Activated naive CD8-positive, alpha-beta T cell treated with anti-CD3 and anti-CD28 coated beads, Interleukin-2, amount 10 ng/mL, durations not matched to agents 7 days and 5 days (primary cell): ENCODE measurements around the gene KCND2. TPM values are rescaled to one million over a fixed set of nuclear protein-coding genes. Genes with fewer than 3 reads are reported as not detected.

Source experiments
- ATAC-seq: fragments of 150-1000 bp; cut with Tn5 transposase; one replicate; pipeline ENCODE4 v1.10.0; 2021; ENCODE audit warnings: low read depth, moderate library complexity
- POLR2A ChIA-PET: fragments of 350-600 bp; sonication (Branson Sonifier 250); formaldehyde crosslinking; loops from one replicate; lab custom pipeline; 2021; ENCODE audit warnings: antibody characterized with exemption; lab: Charles Lee
- DNase-seq: peaks from one replicate; pipeline ENCODE4 v3.0.0; 2021
- H3K27ac Mint-ChIP-seq: one replicate; pipeline ENCODE4 v1.8.0; 2022; ENCODE audit warnings: mild to moderate bottlenecking, mixed read lengths
- H3K27me3 Mint-ChIP-seq: one replicate; pipeline ENCODE4 v1.8.0; 2022; ENCODE audit warnings: mild to moderate bottlenecking, moderate library complexity, mixed read lengths
- H3K36me3 Mint-ChIP-seq: one replicate; pipeline ENCODE4 v1.8.0; 2021; ENCODE audit warnings: mild to moderate bottlenecking, mixed read lengths
- H3K4me1 Mint-ChIP-seq: one replicate; pipeline ENCODE4 v1.8.0; 2021; ENCODE audit warnings: mixed read lengths
- H3K4me3 Mint-ChIP-seq: one replicate; pipeline ENCODE4 v1.8.0; 2022; ENCODE audit warnings: mild to moderate bottlenecking, moderate library complexity, mixed read lengths
- H3K9me3 Mint-ChIP-seq: one replicate; pipeline ENCODE4 v1.8.0; 2021; ENCODE audit warnings: mixed read lengths
- total RNA-seq, 2 experiments: library from RNA; stranded (reverse); gene quantifications; one replicate each; pipeline ENCODE4 v1.2.3, GENCODE V29; 2021

The KCND2 gene
- total RNA-seq, 2 experiments from 2014 or later, result not detected

DNA sequence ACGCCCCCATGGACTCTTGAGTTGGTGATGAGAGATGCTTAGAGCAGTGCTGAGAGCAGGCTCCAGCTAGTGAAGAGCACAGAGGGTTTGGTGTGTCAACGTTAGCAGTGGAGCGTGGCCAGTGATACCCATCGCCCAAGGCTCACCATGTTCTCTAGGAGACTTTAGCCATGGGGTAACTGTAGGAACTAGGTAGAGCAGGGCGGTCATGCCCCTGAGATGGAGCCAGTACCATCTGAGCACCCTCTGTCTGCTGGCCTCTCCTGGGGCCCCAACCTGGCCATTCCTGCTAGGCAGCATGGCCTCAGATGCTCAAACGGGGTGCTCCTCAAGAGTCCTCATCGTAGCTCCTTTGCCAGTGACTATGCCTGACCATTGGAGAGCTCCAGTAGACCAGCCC, 179.7 kb downstream of the KCND2 start:
- Mint-ChIP-seq H3K36me3 (no peaks in the 10 kb centered on the region), H3K27me3 (no peaks in the 10 kb centered on the region), H3K4me3 (no peak overlapping the region), H3K4me1 (no peaks in the 10 kb centered on the region), H3K9me3 (peaks cover 13% of the 10 kb centered on the region), H3K27ac (no peak overlapping the region)
- DNase-seq (no peak), ATAC-seq (no peak)
- POLR2A ChIA-PET, result no interaction called here

DNA sequence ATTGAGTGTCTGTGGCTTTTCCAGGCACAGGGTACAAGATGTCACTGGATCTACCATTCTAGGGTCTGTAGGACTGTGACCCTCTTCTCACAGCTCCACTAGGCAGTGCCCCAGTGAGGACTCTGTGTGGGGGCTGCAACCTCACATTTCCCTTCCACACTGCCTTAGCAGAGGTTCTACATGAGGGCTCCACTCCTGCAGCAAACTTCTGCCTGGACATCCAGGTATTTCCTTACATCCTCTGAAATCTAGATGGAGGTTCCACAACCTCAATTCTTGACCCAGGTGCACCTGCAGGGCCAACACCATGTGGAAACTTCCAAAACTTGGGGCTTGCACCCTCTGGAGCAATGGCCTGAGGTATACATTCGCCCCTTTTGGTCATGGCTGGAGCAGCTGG, 183.7 kb downstream of the KCND2 start:
- peaks cover 11% of the 10 kb centered on the region for H3K9me3 Mint-ChIP-seq
- no peaks in the 10 kb centered on the region for H3K4me1 Mint-ChIP-seq
- no peak overlapping the region for H3K4me3 Mint-ChIP-seq
- POLR2A ChIA-PET, result no interaction called here
- no peaks in the 10 kb centered on the region for H3K27me3 Mint-ChIP-seq
- H3K36me3 Mint-ChIP-seq, result no peaks in the 10 kb centered on the region
- no peak for ATAC-seq
- no peak for DNase-seq
- H3K27ac Mint-ChIP-seq, result no peak overlapping the region

DNA sequence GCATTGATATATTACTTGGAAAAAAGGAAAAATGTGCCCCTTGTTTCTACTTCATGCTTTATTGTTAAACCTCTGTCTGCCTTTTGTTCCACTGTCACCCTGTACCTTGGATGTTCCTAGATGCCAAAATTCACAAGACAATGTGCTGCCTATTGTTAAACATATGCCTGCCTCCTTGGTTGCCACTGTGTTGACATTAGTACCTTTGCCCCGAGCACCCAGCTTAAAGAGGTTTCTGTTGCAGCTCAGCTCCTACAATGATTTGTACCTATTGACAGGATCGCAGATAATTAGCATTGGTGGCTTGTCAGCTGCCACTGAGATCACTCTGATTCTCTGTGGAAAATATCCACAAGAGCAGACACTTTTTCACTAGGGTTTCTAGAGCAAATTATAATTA, 188.0 kb downstream of the KCND2 start:
- no peak for ATAC-seq
- POLR2A ChIA-PET, result no interaction called here
- Mint-ChIP-seq H3K9me3 (peaks cover 3% of the 10 kb centered on the region), H3K27me3 (no peaks in the 10 kb centered on the region), H3K27ac (no peak overlapping the region), H3K36me3 (no peaks in the 10 kb centered on the region), H3K4me1 (no peaks in the 10 kb centered on the region), H3K4me3 (no peak overlapping the region)
- DNase-seq, result no peak

DNA sequence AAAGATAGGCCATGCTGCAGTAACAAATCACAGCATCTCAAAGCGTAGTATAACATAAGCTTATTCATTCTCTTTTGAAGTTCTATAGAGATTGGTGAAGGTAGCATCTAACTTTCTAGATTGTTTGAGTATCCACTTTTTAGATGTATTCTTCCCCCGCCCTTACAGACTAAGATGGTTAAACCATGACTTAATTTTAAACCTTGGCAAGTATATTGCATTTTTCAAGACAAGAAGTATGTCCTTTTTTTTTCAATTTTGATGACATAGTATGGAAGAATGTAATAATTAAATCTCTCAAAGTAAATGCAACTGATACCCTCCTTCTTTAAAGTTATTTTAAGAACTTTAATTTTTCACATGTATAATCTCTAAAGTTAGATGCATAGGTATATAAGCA, 190.0 kb downstream of the KCND2 start:
- H3K9me3 Mint-ChIP-seq, result no peaks in the 10 kb centered on the region
- DNase-seq (no peak), ATAC-seq (no peak)
- no peaks in the 10 kb centered on the region for H3K4me1 Mint-ChIP-seq
- H3K36me3 Mint-ChIP-seq, result no peaks in the 10 kb centered on the region
- H3K27ac Mint-ChIP-seq, result no peak overlapping the region
- H3K4me3 Mint-ChIP-seq, result no peak overlapping the region
- no peaks in the 10 kb centered on the region for H3K27me3 Mint-ChIP-seq
- POLR2A ChIA-PET, result no interaction called here

DNA sequence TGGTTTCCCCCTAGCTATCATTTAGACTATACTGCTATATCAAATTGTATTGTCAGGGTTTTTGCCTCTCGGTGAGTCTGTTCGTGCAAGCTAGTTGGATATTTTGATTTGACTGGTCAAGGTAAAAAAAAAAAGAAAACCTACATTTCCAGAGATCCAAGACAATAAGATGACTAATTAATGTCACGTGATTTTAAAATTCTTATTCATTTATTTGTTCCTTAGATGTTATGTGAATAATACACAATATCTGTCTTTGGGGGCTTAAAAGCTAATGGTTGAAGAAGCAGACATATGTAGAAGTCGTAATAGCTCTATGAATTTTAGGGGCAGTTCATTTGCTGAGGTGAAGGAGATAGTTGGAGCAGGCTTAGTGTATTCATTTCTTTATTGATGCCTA, 191.1 kb downstream of the KCND2 start:
- ATAC-seq, result no peak
- Mint-ChIP-seq H3K36me3 (no peaks in the 10 kb centered on the region), H3K9me3 (no peaks in the 10 kb centered on the region), H3K27me3 (no peaks in the 10 kb centered on the region), H3K27ac (no peak overlapping the region), H3K4me3 (no peak overlapping the region), H3K4me1 (no peaks in the 10 kb centered on the region)
- POLR2A ChIA-PET, result no interaction called here
- DNase-seq, result no peak

DNA sequence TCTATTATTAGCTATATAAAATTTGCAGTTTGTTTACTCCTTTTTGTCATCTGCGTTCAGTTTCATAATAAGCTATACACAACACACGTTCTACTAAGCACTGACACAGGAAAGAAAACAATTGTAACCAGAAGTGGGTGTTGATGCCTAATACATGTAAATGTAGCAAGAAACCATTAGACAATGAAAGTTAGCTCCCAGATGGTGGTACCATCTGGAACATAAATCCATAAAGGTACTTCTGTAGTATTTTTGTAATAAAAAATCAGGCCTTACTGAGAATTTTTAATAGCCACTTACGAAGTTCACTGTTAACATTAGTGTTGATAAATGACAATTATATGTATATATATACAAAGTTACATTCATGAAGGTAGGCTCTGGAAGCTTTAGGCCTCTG, 194.7 kb downstream of the KCND2 start:
- no peaks in the 10 kb centered on the region for H3K36me3 Mint-ChIP-seq
- H3K4me1 Mint-ChIP-seq, result no peaks in the 10 kb centered on the region
- H3K4me3 Mint-ChIP-seq, result no peak overlapping the region
- H3K27me3 Mint-ChIP-seq, result no peaks in the 10 kb centered on the region
- DNase-seq, result no peak
- H3K9me3 Mint-ChIP-seq, result no peaks in the 10 kb centered on the region
- POLR2A ChIA-PET, result no interaction called here
- ATAC-seq, result no peak
- H3K27ac Mint-ChIP-seq, result no peak overlapping the region

DNA sequence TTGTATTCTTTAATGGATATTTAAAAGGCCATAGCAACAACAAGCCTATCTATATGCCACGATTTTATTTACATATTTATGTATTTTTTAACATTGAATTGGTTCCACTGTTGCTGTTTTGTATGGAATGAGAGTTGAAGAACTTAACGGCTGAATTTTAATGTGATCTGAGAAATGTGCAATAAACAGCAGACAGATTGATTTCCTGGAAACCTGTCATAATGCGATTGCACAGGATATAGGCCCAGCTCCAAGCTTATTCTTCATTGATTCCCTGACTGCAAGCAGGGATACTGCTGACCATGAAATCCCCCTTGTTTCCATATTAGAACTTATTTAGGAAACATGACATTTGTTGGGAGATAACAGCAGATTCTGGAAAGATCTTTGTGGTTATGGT, 195.6 kb downstream of the KCND2 start:
- POLR2A ChIA-PET, result no interaction called here
- Mint-ChIP-seq H3K4me1 (no peaks in the 10 kb centered on the region), H3K27ac (no peak overlapping the region), H3K36me3 (no peaks in the 10 kb centered on the region), H3K4me3 (no peak overlapping the region), H3K9me3 (no peaks in the 10 kb centered on the region), H3K27me3 (no peaks in the 10 kb centered on the region)
- DNase-seq (no peak), ATAC-seq (no peak)

DNA sequence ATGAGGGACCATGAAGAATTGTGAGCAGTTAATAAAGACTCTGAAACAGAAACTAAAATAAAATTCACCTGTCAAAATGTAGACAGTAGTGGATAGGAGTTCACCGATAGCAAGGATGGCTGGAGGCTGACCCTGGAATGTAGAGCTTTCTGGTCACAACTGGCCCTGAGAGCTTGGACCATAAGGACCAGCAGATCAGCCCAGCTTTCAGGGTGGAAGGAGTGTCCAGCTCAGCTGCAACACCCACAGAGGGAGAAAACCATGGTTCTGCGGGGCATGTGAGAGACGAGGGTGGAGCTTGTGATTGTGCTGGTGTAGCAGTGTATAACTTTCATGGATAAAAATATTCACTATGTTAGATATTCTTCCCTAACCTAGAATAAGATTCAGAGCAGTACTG, 199.9 kb downstream of the KCND2 start:
- Mint-ChIP-seq H3K27me3 (no peaks in the 10 kb centered on the region), H3K4me3 (no peak overlapping the region), H3K27ac (no peak overlapping the region), H3K9me3 (no peaks in the 10 kb centered on the region), H3K4me1 (no peaks in the 10 kb centered on the region), H3K36me3 (no peaks in the 10 kb centered on the region)
- DNase-seq (no peak), ATAC-seq (no peak)
- POLR2A ChIA-PET, result no interaction called here

DNA sequence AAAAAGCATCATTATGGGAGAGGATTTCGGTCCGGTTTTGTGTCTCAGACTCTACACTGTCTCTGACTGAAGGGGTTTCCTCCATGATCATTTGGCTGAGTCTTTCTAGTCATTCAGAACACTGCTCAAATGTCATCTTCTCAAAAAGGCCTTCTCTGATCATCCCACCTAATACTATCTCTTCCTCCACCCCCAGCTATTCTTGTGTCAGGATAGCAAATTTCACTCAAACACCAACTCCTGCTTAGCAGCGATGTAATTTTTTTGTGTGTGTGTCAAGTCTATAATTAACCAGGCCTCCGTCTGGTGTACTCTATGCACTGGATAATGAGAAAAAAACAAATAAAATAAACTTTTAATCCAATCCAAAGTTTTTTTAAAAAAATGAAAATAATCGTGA, 200.4 kb downstream of the KCND2 start:
- no peak for ATAC-seq
- H3K27ac Mint-ChIP-seq, result no peak overlapping the region
- DNase-seq, result no peak
- POLR2A ChIA-PET, result no interaction called here
- H3K27me3 Mint-ChIP-seq, result no peaks in the 10 kb centered on the region
- H3K36me3 Mint-ChIP-seq, result no peaks in the 10 kb centered on the region
- no peak overlapping the region for H3K4me3 Mint-ChIP-seq
- H3K4me1 Mint-ChIP-seq, result no peaks in the 10 kb centered on the region
- no peaks in the 10 kb centered on the region for H3K9me3 Mint-ChIP-seq

DNA sequence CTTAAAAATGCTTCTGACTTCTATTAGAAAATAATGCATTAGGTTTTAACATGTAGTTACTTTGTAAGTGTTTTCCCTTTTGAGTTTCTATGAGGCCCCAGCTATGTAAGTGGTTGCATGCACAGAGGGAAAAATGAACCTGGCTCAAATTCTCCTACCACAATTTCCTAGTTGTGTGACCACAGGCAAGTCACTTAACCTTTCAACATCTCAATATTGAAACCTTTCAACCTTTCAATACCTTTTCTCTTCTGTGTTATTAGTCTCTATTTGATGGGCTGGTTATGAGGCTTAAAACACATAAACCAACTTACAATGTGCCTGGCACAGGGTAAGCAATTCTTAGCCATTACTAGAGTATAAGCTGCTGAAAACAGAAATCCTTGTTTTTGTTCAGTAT, 203.0 kb downstream of the KCND2 start:
- H3K27ac Mint-ChIP-seq, result no peak overlapping the region
- DNase-seq (no peak), ATAC-seq (no peak)
- no peak overlapping the region for H3K4me3 Mint-ChIP-seq
- POLR2A ChIA-PET, result no interaction called here
- H3K36me3 Mint-ChIP-seq, result no peaks in the 10 kb centered on the region
- no peaks in the 10 kb centered on the region for H3K4me1 Mint-ChIP-seq
- no peaks in the 10 kb centered on the region for H3K27me3 Mint-ChIP-seq
- no peaks in the 10 kb centered on the region for H3K9me3 Mint-ChIP-seq

DNA sequence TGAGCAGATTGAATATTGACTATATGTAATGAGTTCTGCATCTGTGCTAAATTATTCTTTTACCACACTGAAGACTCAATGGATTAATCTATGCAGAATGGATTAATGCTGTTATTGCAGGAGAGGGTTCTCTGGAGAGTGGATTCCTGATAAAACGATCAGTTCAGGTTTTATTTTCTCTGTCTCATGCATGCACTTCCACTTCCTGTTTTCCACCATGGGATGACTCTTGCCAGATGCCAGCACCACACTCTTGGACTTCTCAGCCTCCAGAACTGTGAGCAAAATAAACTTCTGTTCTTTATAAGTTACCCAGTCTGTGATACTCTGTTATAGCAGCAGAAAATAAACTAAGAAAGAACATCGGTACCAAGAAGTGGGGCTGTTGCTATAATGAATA, 207.5 kb downstream of the KCND2 start:
- Mint-ChIP-seq H3K4me3 (no peak overlapping the region), H3K4me1 (no peaks in the 10 kb centered on the region), H3K36me3 (no peaks in the 10 kb centered on the region), H3K27me3 (no peaks in the 10 kb centered on the region), H3K9me3 (no peaks in the 10 kb centered on the region), H3K27ac (no peak overlapping the region)
- no peak for DNase-seq
- no peak for ATAC-seq
- POLR2A ChIA-PET, result no interaction called here

DNA sequence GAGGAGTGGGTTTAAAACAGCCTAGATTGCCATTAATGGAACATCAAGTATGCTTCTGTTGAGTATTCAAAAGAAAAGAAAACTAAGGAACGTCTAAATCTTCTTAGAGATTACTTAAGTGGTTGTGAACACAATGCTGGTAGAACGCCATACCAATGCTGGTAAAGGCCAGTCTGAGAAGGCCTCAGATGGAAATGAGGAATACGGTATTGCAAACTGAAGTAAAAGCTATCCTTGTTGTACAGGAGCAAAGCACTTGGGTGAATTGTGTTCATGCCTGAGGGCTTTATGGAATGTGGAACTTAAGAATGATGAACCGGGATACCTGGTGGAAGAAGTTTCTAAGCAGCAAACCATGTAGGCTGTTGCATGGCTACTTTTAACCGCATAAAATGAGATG, 208.0 kb downstream of the KCND2 start:
- ATAC-seq, result no peak
- Mint-ChIP-seq H3K4me3 (no peak overlapping the region), H3K27me3 (no peaks in the 10 kb centered on the region), H3K36me3 (no peaks in the 10 kb centered on the region), H3K27ac (no peak overlapping the region), H3K4me1 (no peaks in the 10 kb centered on the region), H3K9me3 (no peaks in the 10 kb centered on the region)
- no peak for DNase-seq
- POLR2A ChIA-PET, result no interaction called here

DNA sequence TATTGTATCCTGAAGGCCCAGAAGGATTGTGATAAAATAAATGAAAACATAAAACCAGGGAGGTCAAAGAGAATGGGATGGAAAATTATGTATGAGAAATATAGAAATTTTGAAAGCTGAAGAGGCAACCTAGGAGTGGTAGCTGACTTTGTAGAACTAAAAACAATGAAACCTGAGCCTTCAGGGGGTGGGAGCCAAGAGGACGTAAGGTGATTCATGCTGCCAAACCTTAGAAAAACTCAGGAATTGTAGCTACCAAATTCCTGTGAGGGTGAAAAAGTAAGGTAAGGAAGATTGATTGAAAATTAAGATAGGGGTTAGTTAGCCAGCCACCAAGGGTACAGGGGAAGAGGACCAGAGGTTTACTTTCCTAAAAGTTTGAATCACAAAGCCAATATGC, 213.2 kb downstream of the KCND2 start:
- Mint-ChIP-seq H3K36me3 (no peaks in the 10 kb centered on the region), H3K27ac (no peak overlapping the region), H3K9me3 (no peaks in the 10 kb centered on the region), H3K4me3 (no peak overlapping the region), H3K4me1 (no peaks in the 10 kb centered on the region), H3K27me3 (no peaks in the 10 kb centered on the region)
- ATAC-seq, result no peak
- no peak for DNase-seq
- POLR2A ChIA-PET, result no interaction called here

DNA sequence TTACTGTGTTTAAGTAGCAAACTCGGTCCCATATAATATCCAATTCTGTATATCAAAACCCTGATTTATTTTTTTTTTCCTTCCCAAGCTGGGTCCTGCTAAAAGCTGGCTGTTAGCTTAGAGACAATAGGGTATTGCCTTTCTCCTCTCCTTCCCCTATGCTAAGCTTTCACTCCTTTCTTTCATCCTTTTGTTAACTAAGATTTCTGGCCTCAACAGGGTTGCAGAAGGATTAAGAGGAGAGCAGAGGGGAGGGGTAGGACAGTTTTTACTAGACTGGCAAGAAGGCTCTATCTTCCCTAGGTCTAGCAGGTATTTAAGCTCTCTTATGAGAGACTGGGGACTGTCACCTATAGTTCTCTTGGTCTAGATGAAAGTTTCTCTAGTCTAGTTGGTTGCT, 229.2 kb downstream of the KCND2 start:
- H3K4me3 Mint-ChIP-seq, result no peak overlapping the region
- H3K36me3 Mint-ChIP-seq, result no peaks in the 10 kb centered on the region
- no peaks in the 10 kb centered on the region for H3K9me3 Mint-ChIP-seq
- no peak overlapping the region for H3K27ac Mint-ChIP-seq
- DNase-seq (no peak), ATAC-seq (no peak)
- POLR2A ChIA-PET, result no interaction called here
- no peaks in the 10 kb centered on the region for H3K4me1 Mint-ChIP-seq
- no peaks in the 10 kb centered on the region for H3K27me3 Mint-ChIP-seq

DNA sequence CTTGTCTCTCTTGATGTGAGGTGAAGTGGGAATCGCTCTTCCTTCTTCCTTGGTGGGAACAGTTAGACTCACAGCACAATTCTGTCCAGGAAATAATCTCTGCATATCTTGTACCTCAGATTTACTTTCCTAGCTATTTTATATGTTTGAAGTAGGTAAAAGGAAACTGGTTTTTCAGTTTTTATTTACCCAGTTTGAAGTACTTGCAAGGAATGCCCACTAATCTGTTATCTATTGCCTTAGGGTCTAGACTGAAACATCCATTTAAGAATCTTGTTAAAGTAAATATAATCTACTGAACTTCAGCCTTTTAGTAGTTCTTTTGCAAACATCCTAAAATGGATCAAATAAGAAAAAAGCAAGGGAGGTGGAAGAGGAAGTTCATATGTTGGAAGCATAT, 229.8 kb downstream of the KCND2 start:
- ATAC-seq (no peak), DNase-seq (no peak)
- Mint-ChIP-seq H3K9me3 (no peaks in the 10 kb centered on the region), H3K27ac (no peak overlapping the region), H3K27me3 (no peaks in the 10 kb centered on the region), H3K4me1 (no peaks in the 10 kb centered on the region), H3K36me3 (no peaks in the 10 kb centered on the region), H3K4me3 (no peak overlapping the region)
- POLR2A ChIA-PET, result no interaction called here
